DOHH2 (cell line): ENCODE measurements around the gene RPS6KL1.

Source experiments
- EZH2phosphoT487 ChIP-seq: fragments of 200-600 bp; sonication (generic); IDR thresholded peaks from 2 replicates; pipeline ENCODE4 v1.6.1; 2017; ENCODE audit warnings: borderline replicate concordance, mild to moderate bottlenecking, antibody characterized with exemption, low read length, moderate library complexity, mixed read lengths
- TF ChIP-seq, protein P1 (sequence below): fragments of 200-600 bp; sonication (generic); IDR thresholded peaks from one replicate; pipeline ENCODE4 v1.5.1; 2014; ENCODE audit warnings: antibody characterized with exemption, mild to moderate bottlenecking, low read depth, low read length; ENCODE audit not compliant: poor library complexity, severe bottlenecking

DNA sequence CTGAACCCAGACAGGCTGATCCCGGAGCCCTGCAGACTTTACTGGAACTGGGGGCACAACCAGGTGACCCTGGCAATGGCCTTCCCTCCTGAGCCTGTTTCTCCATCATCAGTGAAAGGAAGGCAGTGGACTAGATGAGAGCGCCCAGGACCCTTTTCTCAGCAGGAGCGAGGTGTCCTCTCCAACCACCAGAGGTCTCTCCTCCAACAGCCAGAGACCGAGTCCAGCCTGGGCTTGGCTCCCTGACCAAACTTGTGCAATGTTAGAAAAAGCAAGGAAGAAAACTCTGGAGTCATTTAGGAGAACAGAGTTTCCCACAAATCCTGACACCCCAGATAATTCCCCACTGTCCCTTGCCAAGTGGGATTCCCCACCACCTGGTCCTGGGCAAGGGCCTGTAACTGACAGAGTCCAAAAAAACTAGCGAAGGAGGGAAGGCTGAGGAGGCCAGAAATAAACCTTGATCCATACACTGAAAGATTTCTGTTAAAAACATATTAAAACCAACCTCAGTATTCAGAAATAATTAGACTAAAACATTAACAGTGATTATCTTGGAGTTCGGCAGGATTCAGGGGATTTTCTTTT is 9.0 kb downstream of the RPS6KL1 start:
- TF ChIP-seq, protein P1, sequence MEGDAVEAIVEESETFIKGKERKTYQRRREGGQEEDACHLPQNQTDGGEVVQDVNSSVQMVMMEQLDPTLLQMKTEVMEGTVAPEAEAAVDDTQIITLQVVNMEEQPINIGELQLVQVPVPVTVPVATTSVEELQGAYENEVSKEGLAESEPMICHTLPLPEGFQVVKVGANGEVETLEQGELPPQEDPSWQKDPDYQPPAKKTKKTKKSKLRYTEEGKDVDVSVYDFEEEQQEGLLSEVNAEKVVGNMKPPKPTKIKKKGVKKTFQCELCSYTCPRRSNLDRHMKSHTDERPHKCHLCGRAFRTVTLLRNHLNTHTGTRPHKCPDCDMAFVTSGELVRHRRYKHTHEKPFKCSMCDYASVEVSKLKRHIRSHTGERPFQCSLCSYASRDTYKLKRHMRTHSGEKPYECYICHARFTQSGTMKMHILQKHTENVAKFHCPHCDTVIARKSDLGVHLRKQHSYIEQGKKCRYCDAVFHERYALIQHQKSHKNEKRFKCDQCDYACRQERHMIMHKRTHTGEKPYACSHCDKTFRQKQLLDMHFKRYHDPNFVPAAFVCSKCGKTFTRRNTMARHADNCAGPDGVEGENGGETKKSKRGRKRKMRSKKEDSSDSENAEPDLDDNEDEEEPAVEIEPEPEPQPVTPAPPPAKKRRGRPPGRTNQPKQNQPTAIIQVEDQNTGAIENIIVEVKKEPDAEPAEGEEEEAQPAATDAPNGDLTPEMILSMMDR = peak; percentile 72
- no peak for TF ChIP-seq EZH2phosphoT487
